Sciatic nerve (tissue), 2 donors: Measurements from ENCODE around the gene COL6A5. TPM values are rescaled to one million over a fixed set of nuclear protein-coding genes. Genes with fewer than 3 reads are reported as not detected.
"Not testable (repeated sequence)": the region's sequence is repeated elsewhere in the genome, so short reads cannot be mapped to it uniquely, and the experiment has no call there.

Experiments used
- ATAC-seq: fragments of 200-7000 bp; cut with Tn5 transposase; one replicate; pipeline ENCODE4 v1.9.1; 2020; ENCODE audit warnings: mild to moderate bottlenecking, moderate library complexity
- DNase-seq: peaks from one replicate; pipeline ENCODE4 v3.0.0-alpha.2; 2020; ENCODE audit warnings: low spot score
- intact Hi-C: fragments of 100-400 bp; cut with DNase I; formaldehyde crosslinking; loops from one replicate; pipeline ENCODE4 v1.14.2; 2022
- total RNA-seq: library from RNA; stranded (reverse); fragmentation: NEBNext Ultra II Directional; extraction: Animal tissue kit (Norgen Biotek cat#: 25700); gene quantifications from one replicate; pipeline ENCODE4 v1.2.1, GENCODE V29; 2021
- donor health status: DM: no; HTN: no; CAD: no.
- donor health status: DM: no; HTN: no; CAD: no.

The COL6A5 gene
- total RNA-seq, 1 donor from 2014 or later, result not detected

DNA sequence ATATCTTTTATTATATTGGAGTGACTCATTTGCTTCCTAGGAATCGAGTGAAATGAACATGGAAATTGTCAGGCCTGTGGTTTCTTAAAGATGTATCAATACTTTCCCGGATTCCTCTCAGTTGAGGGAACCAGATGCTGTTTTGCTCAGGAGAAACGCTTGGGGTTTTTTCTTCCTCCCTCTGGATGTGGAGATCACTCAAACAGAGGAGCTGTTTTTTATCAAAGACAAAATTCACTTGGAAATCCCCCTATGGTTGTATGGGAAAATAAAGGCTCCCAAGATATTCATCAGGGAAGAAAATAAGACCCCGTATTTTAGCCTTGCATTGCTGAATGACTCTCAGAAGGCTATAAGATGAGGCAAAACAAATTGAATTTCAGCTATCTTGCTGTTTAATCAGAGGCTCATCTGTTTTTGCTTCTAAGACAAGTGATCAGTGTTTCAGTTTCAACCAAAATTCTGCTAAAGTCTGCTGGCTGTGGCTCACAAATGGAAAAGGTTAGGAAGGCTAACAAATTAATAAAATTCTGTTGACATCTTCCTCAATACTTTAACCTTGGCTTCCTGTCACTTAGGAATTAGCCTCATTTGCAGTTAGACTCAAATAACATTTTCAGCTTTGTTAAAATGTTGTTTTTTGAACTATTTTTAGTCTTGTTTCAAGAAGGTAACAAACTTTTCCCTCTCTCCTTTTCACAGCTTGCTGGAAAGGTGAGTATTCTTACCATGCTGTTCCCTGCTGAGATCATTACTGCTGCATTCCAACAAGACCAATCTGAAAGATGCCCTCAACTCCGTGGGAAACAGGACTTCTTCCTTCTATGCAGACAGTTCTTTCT is 83.6 kb downstream of the COL6A5 start:
- intact Hi-C loops, result no loop called here
- no peak for ATAC-seq
- DNase-seq, result no peak

DNA sequence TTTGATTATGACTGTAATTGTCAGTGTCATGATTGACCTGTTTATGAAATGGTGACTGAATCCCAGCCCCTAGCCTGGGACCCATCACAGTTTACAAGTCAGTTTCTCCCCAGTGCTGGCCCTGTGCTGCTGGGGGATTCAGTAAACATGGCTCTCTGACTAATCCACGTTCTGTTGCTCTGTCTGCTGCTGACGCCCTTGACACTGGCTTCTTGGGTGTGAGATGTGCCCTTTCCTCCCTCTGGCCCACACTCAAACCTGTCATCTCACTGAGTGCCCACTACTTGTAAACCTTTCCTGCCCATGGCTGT is 84.2 kb downstream of the COL6A5 start:
- ATAC-seq (no peak), DNase-seq (no peak)
- intact Hi-C loops, result no loop called here

DNA sequence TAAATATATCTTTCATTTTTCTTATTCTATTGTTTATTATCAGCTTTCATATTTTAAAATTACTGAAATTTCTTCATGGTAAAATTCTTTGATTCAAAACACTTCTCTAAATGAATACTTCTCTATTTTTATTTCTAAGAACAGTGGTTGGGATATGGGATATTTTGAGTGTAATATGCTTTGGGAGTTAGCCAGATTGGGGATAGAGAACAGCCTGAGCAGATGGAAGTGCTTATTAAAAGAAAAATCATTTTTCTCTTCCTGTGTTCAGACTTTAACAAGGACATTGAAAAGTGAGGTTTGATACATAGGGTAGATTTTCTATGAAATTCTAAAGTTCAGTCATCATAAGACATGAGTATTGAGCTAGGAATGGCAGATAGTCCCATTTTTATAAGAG is 84.8 kb downstream of the COL6A5 start:
- DNase-seq (no peak), ATAC-seq (no peak)
- intact Hi-C loops, result no loop called here

DNA sequence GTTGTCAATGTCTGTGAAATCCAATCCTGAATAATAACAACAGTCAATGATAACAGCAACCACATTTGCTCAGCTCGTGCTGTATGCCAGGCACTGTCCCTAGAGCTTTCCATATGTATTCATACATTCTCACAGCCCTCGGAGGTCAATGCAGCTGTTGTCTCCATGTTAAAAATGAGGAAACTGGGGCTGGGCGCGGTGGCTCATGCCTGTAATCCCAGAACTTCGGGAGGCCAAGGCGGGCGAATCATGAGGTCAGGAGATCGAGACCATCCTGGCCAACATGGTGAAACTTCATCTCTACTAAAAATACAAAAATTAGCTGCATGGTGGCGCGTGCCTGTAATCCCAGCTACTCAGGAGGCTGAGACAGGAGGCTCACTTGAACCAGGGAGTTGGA is 86.6 kb downstream of the COL6A5 start:
- ATAC-seq, intact Hi-C loops, DNase-seq: not testable (repeated sequence)

DNA sequence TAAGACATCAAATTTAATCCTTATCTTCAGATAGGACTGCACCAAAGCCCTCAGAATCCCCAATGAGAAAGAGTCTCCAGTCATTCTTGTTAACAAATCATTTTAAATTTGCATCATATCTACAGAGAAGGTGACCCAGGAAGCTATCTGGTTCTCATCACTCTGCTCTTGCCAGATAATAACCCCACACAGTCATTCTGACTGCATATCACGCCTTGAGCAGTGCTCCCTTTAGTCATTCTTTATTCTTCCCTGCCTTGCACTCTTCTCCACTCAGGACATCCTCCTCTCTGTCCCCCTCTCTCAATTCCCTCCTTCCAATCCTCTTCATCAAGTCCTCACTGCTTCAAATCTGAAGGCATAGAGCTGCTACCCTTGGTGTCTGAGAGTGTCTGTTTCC is 87.8 kb downstream of the COL6A5 start:
- intact Hi-C loops, result no loop called here
- ATAC-seq, result no peak
- no peak for DNase-seq

DNA sequence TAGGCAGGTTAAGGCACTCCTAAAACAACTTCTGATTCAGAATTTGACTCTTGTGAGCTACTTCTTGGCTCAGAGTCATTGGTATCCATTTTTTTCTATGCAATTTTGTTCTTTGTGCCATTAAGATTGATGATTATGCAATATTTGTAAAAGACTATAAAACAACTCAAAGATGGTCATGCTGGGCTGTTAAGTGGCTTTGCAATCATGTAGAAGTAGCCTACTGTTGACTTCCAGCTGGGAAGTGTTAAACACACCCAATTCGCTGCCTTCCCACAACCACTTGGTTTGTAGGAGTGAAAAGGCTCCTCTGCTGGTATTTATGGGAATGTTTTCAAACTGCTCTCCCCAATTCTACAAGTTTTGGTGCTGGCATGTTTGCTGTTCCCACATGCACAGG is 96.8 kb downstream of the COL6A5 start:
- intact Hi-C loops, result no loop called here
- no peak for ATAC-seq
- DNase-seq, result no peak

DNA sequence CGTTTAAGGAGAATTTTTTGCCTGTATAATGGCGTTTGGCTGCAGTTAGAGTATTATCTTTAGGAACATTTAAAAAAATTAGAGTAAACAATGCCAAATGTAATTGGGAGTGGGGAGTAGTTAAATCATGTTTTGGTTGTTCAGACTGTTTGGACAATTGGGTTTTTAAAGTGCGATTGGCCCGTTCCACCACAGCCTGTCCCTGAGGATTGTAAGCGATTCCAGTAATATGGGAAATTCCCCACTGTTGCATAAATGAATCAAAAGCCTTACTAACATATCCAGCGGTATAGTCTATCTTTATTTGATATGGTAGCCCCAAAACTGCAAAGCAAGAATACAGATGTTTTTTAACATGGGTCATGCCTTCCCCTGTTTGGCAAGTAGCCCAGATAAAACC is 101.4 kb downstream of the COL6A5 start:
- intact Hi-C loops, DNase-seq, ATAC-seq: not testable (repeated sequence)

DNA sequence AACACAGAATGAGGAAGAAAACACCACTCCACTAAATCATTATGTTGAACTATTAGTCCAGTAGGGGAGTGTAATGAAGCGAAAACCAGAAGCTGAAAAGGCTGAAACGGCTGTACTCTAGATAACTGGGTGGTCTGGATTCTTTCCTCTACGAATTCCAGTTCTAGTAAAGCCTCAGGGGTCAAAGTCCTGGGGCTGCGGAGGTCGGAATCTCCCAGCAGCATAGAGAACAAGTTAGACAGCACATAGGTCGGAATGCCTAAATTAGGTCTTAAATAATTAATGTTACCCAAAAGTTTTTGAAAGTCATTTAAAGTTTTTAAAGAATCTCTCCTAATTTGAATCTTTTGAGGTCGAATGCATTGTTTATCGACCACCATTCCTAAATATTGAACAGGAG is 102.7 kb downstream of the COL6A5 start:
- DNase-seq, intact Hi-C loops, ATAC-seq: not testable (repeated sequence)

DNA sequence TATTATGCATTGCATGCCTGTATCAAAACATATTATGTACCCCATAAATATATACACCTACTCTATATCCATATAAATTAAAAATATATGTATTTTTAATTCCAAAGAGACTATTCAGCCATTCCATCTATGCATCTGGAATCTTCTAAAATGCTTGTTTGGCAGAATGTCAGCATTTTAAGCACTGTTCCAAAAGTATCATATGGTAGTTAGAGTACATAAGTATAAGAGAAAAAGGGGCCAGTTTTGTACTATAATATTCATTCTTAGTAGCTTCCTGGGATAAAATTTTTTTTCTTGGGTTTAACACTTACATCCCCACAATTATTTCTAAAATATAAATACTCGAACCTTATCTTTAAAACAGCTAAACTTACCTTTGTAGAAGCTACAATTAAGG is 111.1 kb downstream of the COL6A5 start:
- no peak for ATAC-seq
- intact Hi-C loops, result no loop called here

DNA sequence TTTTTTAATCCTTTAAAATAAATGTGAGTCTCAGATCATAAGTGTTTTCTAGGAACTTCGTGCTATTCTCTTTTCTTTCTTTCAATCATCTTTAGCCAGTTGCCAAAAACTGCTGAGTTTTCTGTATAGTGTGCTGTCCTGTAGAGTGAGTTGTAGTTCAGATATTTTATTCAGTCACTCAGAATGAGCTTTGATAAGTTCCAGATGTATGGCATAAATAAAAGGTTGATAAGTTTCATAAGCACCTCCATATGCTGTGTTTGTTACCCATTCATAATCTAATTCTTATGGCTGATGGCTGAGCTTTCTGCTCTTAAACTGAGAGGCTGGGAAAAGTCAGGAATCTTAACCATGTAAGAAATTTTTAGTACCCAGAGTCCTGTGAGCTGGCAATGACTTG is 112.2 kb downstream of the COL6A5 start:
- intact Hi-C loops, result no loop called here
- ATAC-seq (no peak), DNase-seq (no peak)

More for the DNA sequence above, 111.1 kb downstream of the COL6A5 start:
- no peak for DNase-seq

DNA sequence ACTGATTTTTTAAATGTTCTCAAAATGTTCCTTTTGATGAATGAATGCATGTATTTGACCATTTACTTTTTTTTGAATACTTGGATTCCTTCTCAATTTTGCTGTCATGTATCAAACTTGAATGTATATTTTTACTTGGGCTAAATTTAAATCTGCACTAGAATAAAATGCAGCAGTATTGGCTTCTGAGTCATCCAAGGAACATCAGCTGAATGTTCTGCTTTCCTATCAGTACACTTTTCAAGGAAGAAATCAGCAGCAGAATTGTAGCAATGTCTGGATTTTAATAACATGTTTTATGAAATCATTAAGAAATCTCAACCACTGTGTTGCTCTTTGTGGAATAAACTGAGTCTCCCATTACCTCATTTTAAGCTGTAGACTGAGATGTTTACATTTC is 114.5 kb downstream of the COL6A5 start:
- intact Hi-C loops, result no loop called here
- ATAC-seq (no peak), DNase-seq (no peak)

DNA sequence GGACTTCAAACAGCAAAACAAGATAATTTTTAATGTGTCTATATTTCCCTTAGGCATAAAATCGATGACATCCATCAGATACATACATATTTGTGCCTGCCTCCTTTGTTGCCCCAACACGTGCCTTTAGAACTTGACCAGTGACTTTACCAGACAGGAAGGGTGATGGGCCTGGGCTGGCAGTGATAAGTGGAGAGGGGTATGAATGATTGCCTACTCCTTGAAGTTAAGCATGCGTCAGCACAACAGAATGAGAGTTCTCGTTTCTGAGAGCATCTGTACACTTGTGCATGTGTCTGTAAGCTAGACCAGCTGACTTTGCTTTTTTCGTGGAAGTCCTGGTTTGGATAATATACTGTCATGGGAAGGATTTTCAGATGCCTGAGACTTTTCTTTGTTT is 116.6 kb downstream of the COL6A5 start:
- intact Hi-C loops, result no loop called here
- ATAC-seq (no peak), DNase-seq (no peak)

DNA sequence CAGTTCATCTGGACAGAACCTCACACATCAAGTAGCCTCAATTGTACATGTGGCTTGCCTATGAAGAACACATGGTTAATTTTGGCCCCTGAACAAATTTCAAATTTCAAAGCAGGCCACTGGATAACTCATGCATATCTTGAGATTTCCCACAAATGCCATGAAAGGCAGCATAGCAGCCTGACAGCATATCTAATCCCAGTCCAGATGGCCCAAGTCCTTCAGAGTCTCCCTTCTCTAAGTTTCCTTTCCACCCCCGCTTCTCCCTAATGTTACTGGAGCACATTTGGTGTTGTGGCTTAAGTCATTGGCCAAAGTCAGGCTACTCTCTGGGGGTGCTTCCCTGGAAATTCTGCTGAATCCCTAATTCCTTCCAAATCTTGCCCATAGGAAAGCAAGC is 117.7 kb downstream of the COL6A5 start:
- ATAC-seq (no peak), DNase-seq (no peak)
- intact Hi-C loops, result no loop called here

DNA sequence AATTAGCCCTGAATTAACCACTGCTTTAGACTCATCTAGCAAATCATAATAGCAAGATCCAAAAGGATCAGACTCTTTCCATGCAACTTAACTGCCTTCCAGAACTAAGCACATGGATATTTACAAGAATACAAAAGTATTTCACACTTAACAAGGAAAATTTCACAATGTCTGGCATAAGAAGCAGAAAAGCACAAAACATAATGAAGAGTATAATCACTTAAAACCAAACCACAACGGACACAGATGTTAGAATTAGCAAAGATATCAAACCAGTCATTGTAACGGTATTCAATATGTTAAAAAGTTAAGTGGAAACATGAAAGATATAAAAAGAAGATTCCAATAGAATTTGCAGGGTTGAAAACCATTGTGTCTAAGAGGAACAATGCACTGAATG is 120.0 kb downstream of the COL6A5 start:
- ATAC-seq (no peak), DNase-seq (no peak)
- intact Hi-C loops, result no loop called here

DNA sequence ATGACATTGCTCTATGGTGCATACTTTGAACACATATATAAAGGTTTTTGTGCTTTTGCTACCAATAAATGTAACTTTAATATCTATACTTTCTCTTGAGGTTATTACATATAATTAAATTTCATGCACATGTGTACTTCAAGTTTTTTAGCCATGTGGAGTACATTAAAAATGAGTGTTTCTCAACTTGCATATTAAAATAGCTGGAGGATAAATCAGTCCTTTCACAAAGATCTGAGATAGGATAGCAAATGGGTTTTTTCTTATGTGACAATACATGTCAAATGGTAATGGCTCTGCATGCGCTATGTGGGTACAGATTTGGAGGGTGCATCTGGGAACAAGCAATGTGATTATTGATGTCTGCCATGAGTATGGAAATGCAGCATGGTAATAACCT is 122.8 kb downstream of the COL6A5 start:
- ATAC-seq (no peak), DNase-seq (no peak)
- intact Hi-C loops, result no loop called here

DNA sequence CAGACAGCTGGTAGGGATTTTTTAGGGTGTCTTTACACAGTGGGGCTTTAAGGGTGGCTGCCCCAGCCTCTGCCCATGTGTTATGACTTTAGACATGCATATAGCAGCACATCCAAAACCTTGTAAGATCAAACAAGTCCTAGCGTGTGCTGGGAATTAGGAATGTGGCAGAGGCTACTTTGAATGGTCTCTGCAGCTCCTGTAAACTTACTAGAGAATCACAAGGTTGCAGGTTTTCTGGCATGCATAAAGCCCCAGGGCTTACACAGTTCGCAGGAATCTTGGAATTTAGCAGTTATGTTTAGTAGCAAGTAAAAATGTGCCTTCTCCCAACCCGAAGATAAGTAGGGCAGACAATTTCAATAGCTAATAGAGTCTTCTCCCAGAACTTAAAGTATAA is 124.7 kb downstream of the COL6A5 start:
- ATAC-seq (no peak), DNase-seq (no peak)
- intact Hi-C loops, result no loop called here

DNA sequence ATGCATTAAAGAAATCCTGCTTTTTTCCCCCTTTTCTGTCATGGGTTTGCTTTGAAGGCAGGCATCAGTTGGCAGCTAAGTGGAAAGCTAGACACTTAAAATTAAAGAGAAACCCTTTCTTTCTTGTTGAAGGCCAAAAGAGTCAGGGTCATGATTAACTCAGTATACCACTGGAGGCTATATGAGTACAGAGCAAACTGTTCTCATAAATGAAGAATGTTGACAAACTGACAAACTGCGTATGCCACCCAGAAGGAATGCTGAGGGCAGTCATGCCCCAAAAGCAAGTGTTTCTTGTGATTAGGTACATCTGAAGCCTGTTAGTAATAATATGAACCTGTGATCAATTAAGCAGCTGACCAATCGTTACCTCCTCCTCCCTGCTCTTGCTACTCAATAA is 127.9 kb downstream of the COL6A5 start:
- DNase-seq (no peak), ATAC-seq (no peak)
- intact Hi-C loops, result no loop called here

DNA sequence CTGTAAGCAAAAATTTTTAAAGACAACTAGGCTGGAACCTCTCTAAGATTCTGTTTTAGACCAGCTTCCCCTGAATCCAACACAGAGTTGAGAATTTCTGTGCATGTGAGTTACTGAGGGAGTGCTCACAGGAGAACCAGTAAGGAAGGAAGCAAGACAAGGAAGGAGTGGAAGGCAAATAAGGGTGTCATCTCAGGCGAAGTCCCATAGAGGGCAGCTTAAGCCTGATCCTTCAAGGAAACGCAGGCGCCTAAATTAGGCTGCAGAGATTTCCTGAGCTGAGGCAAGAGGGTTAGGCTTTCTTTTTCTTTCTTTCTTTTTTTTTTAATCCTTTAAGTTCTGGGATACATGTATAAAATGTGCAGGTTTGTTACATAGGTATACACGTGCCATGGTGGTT is 135.3 kb downstream of the COL6A5 start:
- intact Hi-C loops, result no loop called here
- DNase-seq (no peak), ATAC-seq (peak; percentile 67)

DNA sequence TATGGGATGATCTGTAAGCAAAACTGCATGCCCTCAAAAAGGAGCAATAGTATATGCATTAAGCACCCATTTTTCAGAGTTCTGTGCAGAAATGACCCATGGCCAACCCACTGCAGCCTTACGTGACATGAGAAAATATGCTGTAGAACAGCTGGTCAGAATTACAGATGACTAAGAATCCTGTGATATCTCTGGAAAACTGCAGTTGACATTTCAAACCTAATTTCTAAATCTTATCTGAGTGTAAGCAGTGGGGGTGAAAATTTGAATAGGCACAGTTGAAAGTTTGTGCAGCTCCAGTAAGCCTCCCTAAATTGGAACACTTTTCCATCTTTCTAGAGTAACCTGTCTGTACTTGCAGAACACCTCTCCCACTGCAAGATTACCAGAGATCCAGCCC is 142.8 kb downstream of the COL6A5 start:
- ATAC-seq (no peak), DNase-seq (no peak)
- intact Hi-C loops, result no loop called here

DNA sequence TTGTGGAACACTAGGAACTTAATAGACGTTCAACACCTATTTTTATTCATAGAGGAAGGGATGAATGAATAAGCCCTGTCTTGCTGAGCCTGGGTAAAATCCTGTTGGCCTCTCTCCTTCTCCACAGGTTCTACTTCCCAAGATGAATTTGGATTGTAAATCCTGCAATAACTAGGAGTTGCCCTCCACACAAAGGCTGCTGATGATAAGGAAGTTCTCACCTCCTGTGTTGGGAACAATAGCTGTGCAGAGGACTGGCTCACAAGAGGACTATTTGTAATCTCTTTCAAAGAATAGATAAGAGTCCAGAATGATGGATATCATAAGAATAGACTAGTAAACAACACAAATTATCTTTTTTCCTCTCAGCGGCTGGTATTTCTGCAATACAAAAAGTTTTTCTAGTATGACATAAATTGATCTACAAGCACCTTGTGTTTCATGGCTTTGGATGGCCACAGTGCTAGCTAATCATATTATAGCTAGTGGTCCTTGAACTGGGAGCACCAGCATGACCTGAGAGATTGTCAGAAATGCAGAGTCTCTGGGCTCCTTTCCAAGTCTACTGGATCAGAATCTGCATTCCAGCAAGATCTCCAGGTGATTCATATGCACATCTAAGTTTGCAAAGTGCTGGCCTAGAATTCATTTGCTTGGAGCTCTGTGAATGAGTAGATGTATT is 143.4 kb downstream of the COL6A5 start:
- no peak for DNase-seq
- ATAC-seq, result no peak
- intact Hi-C loops, result no loop called here

DNA sequence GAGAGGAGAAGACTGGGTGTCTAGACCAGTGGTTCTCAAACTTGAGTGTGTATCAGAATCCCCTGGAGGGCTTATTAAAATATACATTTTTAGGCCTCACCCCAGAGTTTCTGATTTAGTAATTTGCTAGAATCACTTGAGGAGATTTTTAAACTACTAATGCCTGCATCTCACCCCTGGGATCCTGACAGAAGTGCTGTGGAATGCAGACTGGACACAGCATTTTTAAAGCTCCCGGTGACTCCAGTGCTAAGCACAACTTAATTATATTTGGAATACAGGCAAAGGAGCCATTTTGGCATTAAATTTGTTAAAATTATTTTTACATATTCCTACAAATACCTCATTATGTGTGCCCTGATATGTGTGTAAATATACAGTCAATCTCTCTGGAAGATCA is 144.8 kb downstream of the COL6A5 start:
- ATAC-seq, result no peak
- intact Hi-C loops, result no loop called here
- DNase-seq, result no peak
